Stimulated activated CD8-positive, alpha-beta memory T cell treated with anti-CD3 and anti-CD28 coated beads, Interleukin-4, amount 100 ng/mL, for 24 hours (primary cell): ENCODE results near the gene AJAP1.

Source experiments
- DNase-seq: peaks from one replicate; pipeline ENCODE4 v3.0.0-alpha.2; 2020; ENCODE audit warnings: low read depth

AJAP1 gene

DNA sequence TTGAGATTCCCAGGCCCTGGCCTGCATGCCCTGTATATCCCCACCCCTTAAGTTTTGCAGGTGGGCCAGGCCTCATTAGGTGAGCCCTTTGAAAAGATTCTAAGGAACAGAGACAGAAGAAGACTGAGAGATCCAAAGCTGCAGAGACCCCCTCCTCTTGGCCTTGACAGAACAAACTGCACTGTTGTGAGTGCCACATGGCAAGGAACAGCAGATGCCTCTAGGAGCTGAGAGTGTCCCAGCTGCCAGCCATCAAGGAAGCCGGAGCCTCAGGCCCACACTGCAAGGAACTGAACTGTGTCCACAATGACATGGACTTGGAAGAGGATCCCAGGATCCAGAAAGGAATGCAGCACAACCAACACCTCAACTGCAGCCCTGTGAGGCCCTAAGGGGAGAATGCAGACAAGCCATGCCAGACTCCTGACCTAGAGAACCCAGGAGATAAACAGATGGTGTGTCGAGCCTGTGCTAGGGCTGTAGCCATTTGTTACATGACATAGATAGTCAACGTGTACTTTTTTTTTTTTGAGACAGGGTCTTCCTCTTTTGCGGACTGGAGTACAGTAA lies 182.7 kb downstream of the AJAP1 start:
- DNase-seq: no peak

DNA sequence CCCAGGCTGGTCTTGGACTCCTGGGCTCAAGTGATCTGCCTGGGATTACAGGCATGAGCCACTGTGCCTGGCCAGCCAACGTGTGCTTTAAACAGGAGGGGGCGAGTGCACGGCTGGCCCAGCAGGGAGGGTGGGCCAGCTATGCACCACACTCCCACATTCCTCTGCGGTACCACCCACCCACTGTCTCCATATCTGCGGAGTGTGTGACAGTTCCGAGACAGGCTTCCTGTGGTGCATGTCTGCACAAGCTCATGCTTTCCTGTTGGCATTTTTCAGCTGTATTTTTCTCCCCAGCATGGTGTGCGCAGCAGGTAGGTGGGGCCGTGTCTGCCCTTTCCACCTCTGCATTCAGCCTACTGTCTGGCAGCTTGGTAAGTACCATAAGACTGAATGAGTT lies 183.3 kb downstream of the AJAP1 start:
- DNase-seq: no peak

DNA sequence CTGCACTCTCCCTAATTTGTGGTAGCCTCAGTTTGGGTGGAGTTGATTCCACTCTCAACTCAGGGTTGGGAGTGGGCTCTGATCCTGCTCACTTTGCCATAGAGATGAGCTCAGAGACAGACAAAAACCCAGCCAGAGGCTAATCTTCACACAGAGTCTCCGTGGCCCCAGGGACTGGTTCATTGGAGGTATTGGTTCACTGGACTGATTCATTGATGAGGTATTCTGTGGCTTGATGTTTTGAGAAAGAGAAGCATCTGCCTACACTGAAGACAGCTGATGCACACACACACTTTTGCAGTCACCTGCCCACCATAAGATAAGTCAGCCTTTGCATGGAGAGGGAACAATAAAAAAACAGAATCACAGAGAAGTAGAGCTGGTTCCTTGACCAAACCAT lies 183.8 kb downstream of the AJAP1 start:
- DNase-seq: no peak
